Measurements from ENCODE around the gene NEDD8.

NEDD8 gene

GRCh38 chr14:24177041-24177825, 54.9 kb downstream of the NEDD8 start:
- no peak for FAIRE-seq

GRCh38 chr14:24176599-24176998, 55.6 kb downstream of the NEDD8 start:
- no peak for FAIRE-seq

DNA sequence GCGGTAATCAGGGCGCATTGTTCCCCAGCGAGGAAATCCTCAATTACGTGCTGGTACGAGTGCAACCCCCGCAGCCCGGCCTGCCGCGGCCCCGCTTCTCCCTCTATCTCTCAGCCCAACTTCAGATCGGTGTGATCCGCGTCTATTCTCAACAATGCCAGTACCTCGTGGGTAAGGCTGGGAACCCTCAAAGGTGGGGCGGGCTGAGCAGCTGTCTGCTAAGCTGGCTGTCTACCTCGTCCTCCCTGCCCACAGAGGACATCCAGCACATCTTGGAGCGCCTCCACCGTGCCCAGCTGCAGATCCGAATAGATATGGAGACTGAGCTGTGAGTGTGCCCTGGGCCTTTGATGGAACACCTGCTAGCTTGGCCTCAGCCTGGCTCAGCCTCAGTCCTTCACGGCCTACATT, 59.3 kb downstream of the NEDD8 start:
- FAIRE-seq: no peak

DNA sequence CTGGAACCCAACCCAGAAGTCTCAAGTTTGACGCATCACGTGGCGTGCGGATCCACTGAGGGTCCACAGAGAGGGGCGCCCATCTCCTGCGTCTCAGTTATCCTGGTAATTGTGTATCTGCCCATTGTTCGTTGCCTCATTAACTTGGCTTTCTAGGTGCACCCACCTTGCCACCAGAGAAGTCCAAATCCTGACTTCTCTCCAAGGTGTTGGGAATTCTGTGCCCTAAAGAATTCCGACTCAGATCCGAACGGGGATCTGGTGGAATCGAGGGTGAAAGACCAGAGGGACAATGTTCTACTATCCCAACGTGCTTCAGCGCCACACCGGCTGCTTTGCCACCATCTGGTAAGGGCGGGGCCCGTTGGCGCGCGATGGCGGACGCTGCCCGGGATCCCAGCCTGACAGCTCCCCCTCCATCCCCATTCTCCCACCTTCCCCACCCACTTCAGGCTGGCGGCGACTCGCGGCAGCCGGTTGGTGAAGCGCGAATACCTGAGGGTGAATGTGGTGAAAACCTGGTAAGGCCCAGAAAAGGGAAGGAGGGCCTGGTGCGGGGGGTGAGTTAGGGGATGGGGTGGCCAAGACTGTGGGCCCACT, 59.8 kb downstream of the NEDD8 start:
- FAIRE-seq: no peak

- no peak for FAIRE-seq
Measured at GRCh38 chr14:24171422-24172260, 60.5 kb downstream of the NEDD8 start, which contains the start of gene REC8. Gene REC8 (plus strand): TSS chr14:24172080. CDS start chr14:24172553, 473 bp downstream.

GRCh38 chr14:24167469-24168114, 64.6 kb downstream of the NEDD8 start:
- FAIRE-seq: no peak
